Measurements from ENCODE around the gene CDH8. TPM values are rescaled to one million over a fixed set of nuclear protein-coding genes. Genes with fewer than 3 reads are reported as not detected.

CDH8 gene
- total and polyA plus RNA-seq, 2 donors (not counting 3 experiments of a cell fraction or from before 2014, with no cell fraction given) = not detected

DNA sequence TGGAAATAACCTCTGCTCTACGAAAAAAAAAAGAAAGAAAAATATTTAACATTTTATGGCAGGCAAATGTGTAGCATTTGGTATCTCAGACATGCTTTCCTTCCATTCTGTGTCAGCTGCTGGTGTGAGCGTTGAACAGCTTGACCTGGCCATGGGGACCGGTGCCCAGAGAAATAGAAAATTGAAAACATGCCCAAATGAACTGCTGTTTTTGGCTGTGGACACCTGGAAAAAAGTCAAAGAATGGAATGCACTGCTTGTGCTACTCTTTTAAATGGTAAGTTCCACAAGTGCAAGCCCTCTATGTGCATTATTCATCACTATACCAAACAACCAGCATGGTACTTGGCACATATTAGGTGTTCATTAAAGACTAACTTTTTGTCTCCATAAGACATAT is 127.2 kb downstream of the CDH8 start:
- H4K20me1 ChIP-seq (replicated peaks; ENCODE audit: control insufficient read depth, extremely low read depth, insufficient read depth, low read length) = no peaks in the 10 kb centered on the region
- no peaks in the 10 kb centered on the region for H3K27me3 ChIP-seq (ENCODE audit: control insufficient read depth in 2 of 2, insufficient read depth in 2 of 2, low read length in 2 of 2)
- H3K4me1 ChIP-seq (ENCODE audit: control insufficient read depth, extremely low read depth, insufficient read depth, low read length) = no peaks in the 10 kb centered on the region
- H2AFZ ChIP-seq (ENCODE audit: low read depth, low read length) = no peak overlapping the region
- H3K9ac ChIP-seq (replicated peaks; ENCODE audit: extremely low read depth, insufficient read depth, low read length) = no peak overlapping the region
- peaks cover 4% of the 10 kb centered on the region for H3K9me3 ChIP-seq (replicated peaks; ENCODE audit: control insufficient read depth, insufficient read depth, low read length)
- TF ChIP-seq, protein P1, sequence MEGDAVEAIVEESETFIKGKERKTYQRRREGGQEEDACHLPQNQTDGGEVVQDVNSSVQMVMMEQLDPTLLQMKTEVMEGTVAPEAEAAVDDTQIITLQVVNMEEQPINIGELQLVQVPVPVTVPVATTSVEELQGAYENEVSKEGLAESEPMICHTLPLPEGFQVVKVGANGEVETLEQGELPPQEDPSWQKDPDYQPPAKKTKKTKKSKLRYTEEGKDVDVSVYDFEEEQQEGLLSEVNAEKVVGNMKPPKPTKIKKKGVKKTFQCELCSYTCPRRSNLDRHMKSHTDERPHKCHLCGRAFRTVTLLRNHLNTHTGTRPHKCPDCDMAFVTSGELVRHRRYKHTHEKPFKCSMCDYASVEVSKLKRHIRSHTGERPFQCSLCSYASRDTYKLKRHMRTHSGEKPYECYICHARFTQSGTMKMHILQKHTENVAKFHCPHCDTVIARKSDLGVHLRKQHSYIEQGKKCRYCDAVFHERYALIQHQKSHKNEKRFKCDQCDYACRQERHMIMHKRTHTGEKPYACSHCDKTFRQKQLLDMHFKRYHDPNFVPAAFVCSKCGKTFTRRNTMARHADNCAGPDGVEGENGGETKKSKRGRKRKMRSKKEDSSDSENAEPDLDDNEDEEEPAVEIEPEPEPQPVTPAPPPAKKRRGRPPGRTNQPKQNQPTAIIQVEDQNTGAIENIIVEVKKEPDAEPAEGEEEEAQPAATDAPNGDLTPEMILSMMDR (IDR thresholded peaks at IDR 0.05; ENCODE audit: extremely low read depth in 1 of 2, insufficient read depth in 1 of 2, low read depth in 1 of 2, low read length in 2 of 2) = no peak
- no TSS peak for BruUV-seq (replicated peaks)
- no peak overlapping the region for H3K27ac ChIP-seq (ENCODE audit: insufficient read depth, low read depth, low read length)
- no peaks in the 10 kb centered on the region for H3K36me3 ChIP-seq (ENCODE audit: control insufficient read depth in 2 of 2, extremely low read depth in 1 of 2, insufficient read depth in 2 of 2, low read length in 2 of 2)
- H3K9me1 ChIP-seq (replicated peaks; ENCODE audit: control insufficient read depth, extremely low read depth, insufficient read depth, low read length) = no peaks in the 10 kb centered on the region
- CTCF ChIA-PET = no interaction called here
- intact Hi-C loops (cut with micrococcal nuclease) (no loop called here), dilution Hi-C loops (cut with MboI; ENCODE audit: extremely low pct_ligation_motif_present, low sequenced_read_pairs) (no loop called here)
- H3K4me2 ChIP-seq (ENCODE audit: insufficient read depth, low read length) = no peak overlapping the region
- DNase-seq (ENCODE audit: low read depth, low spot score) = no peak
- H3K79me2 ChIP-seq (ENCODE audit: control insufficient read depth, insufficient read depth, low read length) = no peaks in the 10 kb centered on the region
- H3K4me3 ChIP-seq (replicated peaks in 1 of 3; ENCODE audit: insufficient read depth in 1 of 3, low read depth in 1 of 3, low read length in 3 of 3) = no peak overlapping the region
- no peak for FAIRE-seq
- POLR2A ChIA-PET = no interaction called here

DNA sequence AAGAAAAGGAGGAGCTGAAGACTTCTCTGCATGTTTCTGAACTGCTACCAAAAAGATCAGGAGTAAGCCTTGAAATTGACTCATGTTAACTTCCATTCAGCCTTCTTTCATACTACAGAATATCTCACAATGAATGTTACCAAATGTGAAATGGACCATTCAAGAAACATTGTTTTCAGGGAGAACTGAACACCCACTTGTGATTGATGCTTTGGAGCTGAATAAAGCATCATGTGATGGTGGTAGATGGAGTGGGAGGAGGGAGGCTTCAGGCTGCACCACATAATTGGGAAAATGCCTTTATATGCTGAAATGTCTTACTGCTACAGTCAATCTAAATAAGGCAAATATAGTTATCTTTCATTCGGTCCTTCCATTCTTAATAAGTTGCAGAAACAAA is 127.8 kb downstream of the CDH8 start:
- no peaks in the 10 kb centered on the region for H4K20me1 ChIP-seq (replicated peaks; ENCODE audit: control insufficient read depth, extremely low read depth, insufficient read depth, low read length)
- intact Hi-C loops (cut with micrococcal nuclease) (no loop called here), dilution Hi-C loops (cut with MboI; ENCODE audit: extremely low pct_ligation_motif_present, low sequenced_read_pairs) (no loop called here)
- no peaks in the 10 kb centered on the region for H3K79me2 ChIP-seq (ENCODE audit: control insufficient read depth, insufficient read depth, low read length)
- H3K27ac ChIP-seq (ENCODE audit: insufficient read depth, low read depth, low read length) = no peak overlapping the region
- ChIA-PET POLR2A (no interaction called here), CTCF (no interaction called here)
- TF ChIP-seq, protein P2, sequence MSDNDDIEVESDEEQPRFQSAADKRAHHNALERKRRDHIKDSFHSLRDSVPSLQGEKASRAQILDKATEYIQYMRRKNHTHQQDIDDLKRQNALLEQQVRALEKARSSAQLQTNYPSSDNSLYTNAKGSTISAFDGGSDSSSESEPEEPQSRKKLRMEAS (IDR thresholded peaks at IDR 0.05; ENCODE audit: insufficient read depth, insufficient read length) = no peak
- no peak for TF ChIP-seq FOS (IDR thresholded peaks at IDR 0.05; ENCODE audit: borderline replicate concordance, insufficient read depth, low read length)
- no peak for TF ChIP-seq POLR2AphosphoS5 (IDR thresholded peaks at IDR 0.05; ENCODE audit: insufficient read depth, low read depth, low read length)
- no peak for TF ChIP-seq EZH2 (IDR thresholded peaks at IDR 0.05; ENCODE audit: borderline replicate concordance, low read depth, low read length, severe bottlenecking)
- TF ChIP-seq GATA2 (IDR thresholded peaks at IDR 0.05; ENCODE audit: insufficient read depth, insufficient read length, low read depth, low read length) = no peak
- BruUV-seq (replicated peaks) = no TSS peak
- H3K4me2 ChIP-seq (ENCODE audit: insufficient read depth, low read length) = no peak overlapping the region
- H3K9me1 ChIP-seq (replicated peaks; ENCODE audit: control insufficient read depth, extremely low read depth, insufficient read depth, low read length) = no peaks in the 10 kb centered on the region
- H3K9me3 ChIP-seq (replicated peaks; ENCODE audit: control insufficient read depth, insufficient read depth, low read length) = peaks cover 4% of the 10 kb centered on the region
- no peaks in the 10 kb centered on the region for H3K27me3 ChIP-seq (ENCODE audit: control insufficient read depth in 2 of 2, insufficient read depth in 2 of 2, low read length in 2 of 2)
- no peak overlapping the region for H3K4me3 ChIP-seq (replicated peaks in 1 of 3; ENCODE audit: insufficient read depth in 1 of 3, low read depth in 1 of 3, low read length in 3 of 3)
- no peaks in the 10 kb centered on the region for H3K4me1 ChIP-seq (ENCODE audit: control insufficient read depth, extremely low read depth, insufficient read depth, low read length)
- DNase-seq (ENCODE audit: low read depth, low spot score) (no peak), FAIRE-seq (no peak)
- no peaks in the 10 kb centered on the region for H3K36me3 ChIP-seq (ENCODE audit: control insufficient read depth in 2 of 2, extremely low read depth in 1 of 2, insufficient read depth in 2 of 2, low read length in 2 of 2)
- no peak overlapping the region for H3K9ac ChIP-seq (replicated peaks; ENCODE audit: extremely low read depth, insufficient read depth, low read length)
- H2AFZ ChIP-seq (ENCODE audit: low read depth, low read length) = no peak overlapping the region
